Esophagus (tissue), 2 donors: ENCODE data around the gene HAP1. TPM values are rescaled to one million over a fixed set of nuclear protein-coding genes. Genes with fewer than 3 reads are reported as not detected.
"Not testable (repeated sequence)": the region's sequence is repeated elsewhere in the genome, so short reads cannot be mapped to it uniquely, and the experiment has no call there.

Experiments
- H3K27ac ChIP-seq, 2 donors: one replicate each; pipeline ENCODE4 v1.5.1; 2013; ENCODE audit warnings: low read depth in 2 of 2, mild to moderate bottlenecking in 2 of 2, inconsistent platforms in 1 of 2, low read length in 1 of 2, moderate library complexity in 1 of 2
- H3K27me3 ChIP-seq, 2 donors: one replicate each; pipeline ENCODE4 v1.6.1; 2013; ENCODE audit warnings: low read length in 2 of 2, control low read depth in 1 of 2, mild to moderate bottlenecking in 1 of 2; ENCODE audit not compliant: insufficient read depth in 2 of 2, control insufficient read depth in 1 of 2
- H3K36me3 ChIP-seq, 2 donors: one replicate each; pipeline ENCODE4 v1.6.1; 2013; ENCODE audit warnings: low read length in 1 of 2; ENCODE audit not compliant: control insufficient read depth in 2 of 2, insufficient read depth in 2 of 2
- H3K4me1 ChIP-seq, 2 donors: one replicate each; pipeline ENCODE4 v1.6.1; 2013; ENCODE audit warnings: low read length in 1 of 2; ENCODE audit not compliant: control insufficient read depth in 2 of 2, insufficient read depth in 2 of 2
- H3K4me3 ChIP-seq, 2 donors: one replicate each; pipeline ENCODE4 v1.5.1; 2013; ENCODE audit warnings: low read length in 2 of 2, mild to moderate bottlenecking in 2 of 2, low read depth in 1 of 2, moderate library complexity in 1 of 2
- H3K9me3 ChIP-seq, 2 donors: one replicate each; pipeline ENCODE4 v1.6.1; 2013; ENCODE audit warnings: mild to moderate bottlenecking in 2 of 2, low read depth in 1 of 2, low read length in 1 of 2, moderate library complexity in 1 of 2; ENCODE audit not compliant: control insufficient read depth in 2 of 2, insufficient read depth in 1 of 2
- WGBS, 2 donors: extraction: QIAGEN DNeasy Blood & Tissue Kit; methylation state at CpG; one replicate each; pipeline ENCODE4 v1.1.7; 2013; 5-methylcytosine and 5-hydroxymethylcytosine counted together
- polyA plus RNA-seq, 2 donors: library from polyadenylated mRNA; stranded (reverse); fragments of 200-250 nt; gene quantifications; one replicate each; pipeline ENCODE4 v1.2.3, GENCODE V29; 2013
- donor health status: healthy with polysubstance abuse.
- donor health status: Bipolar disorder and iron deficiency.

HAP1 gene
- polyA plus RNA-seq, 2 donors = 0.35 to 1.4 TPM

DNA sequence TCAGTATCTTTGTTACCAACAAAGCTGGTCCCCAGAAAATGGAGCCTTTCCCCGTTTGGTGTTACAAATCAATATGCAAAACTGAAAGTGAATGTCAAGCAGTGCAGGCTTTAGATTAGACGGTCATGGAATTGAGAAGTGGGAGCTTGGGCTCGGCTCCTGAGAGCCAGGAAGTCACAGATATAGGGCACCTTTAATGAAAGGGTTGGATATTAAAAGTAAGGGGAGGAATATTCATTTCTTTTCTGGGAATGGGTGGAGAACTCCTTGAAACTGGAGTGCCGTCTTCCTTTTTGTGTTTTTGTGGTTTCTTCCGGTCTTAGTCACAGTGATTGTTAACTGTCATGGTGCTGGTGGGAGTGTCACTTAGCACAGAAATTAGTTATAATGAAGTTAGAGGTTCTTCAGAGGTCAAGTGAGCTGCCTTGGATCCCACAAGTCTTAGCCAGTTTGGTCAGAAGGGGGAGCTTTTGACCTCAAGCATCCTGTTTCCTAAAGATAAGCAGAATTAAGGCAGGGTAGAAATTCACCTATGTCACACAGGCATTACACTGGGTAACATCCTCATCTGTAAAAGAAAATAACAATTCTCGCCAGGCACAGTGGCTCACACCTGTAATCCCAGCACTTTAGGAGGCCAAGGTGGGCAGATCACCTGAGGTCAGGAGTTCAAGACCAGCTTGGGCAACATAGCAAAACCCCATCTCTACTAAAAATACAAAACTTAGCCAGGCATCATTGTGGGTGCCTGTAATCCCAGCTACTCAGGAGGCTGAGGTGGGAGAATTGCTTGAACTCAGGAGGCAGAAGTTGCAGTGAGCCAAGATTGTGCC, 55.3 kb downstream of the HAP1 start:
- H3K9me3 ChIP-seq = no peaks in the 10 kb centered on the region
- H3K36me3 ChIP-seq = no peaks in the 10 kb centered on the region
- no peaks in the 10 kb centered on the region for H3K4me1 ChIP-seq
- H3K27me3 ChIP-seq = no peaks in the 10 kb centered on the region
- 22 to 27% methylated on average over 6 of the region's 6 CpGs for WGBS, 2 donors
- peak overlapping the region; percentile 78 to 93 for H3K27ac ChIP-seq
- peak overlapping the region in 1 of 2 donors; percentile 33 for H3K4me3 ChIP-seq

DNA sequence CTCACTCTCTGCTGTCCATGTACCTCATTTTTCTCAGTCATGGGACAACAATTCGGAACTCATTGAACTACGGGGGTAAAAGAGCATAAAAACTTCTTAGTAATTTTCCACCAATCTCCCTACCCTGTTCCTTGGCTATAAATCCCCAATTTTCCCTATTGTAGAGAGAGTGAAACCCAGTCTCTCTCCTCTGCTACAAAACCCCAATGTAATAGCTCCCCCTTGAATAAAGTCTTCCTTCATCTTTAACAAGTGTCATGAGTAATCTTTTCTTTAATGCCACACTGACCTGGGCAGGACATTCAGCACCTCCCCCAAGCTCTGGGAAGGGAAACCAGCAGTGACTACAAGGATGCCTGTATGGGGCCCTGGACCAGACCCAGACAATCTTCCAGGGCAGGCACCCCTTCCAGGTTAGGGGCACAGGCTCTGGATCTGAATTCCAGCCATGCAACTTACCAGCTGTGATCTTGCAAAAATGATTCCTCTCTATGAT, 56.0 kb downstream of the HAP1 start:
- Histone ChIP-seq H3K27ac (peak overlapping the region; percentile 78 to 93), H3K4me1 (no peaks in the 10 kb centered on the region), H3K9me3 (no peaks in the 10 kb centered on the region), H3K4me3 (peak overlapping the region in 1 of 2 donors; percentile 33), H3K27me3 (no peaks in the 10 kb centered on the region), H3K36me3 (no peaks in the 10 kb centered on the region)
- 69 to 70% methylated on average over 2 of the region's 2 CpGs for WGBS, 2 donors

GRCh38 chr17:41676058-41676419, 58.4 kb downstream of the HAP1 start:
- 61 to 79% methylated on average over 3 of the region's 3 CpGs for WGBS, 2 donors
- no peaks in the 10 kb centered on the region for H3K36me3 ChIP-seq
- no peaks in the 10 kb centered on the region for H3K9me3 ChIP-seq
- H3K4me1 ChIP-seq = no peaks in the 10 kb centered on the region
- no peak overlapping the region for H3K27ac ChIP-seq
- no peaks in the 10 kb centered on the region for H3K27me3 ChIP-seq
- H3K4me3 ChIP-seq = no peak overlapping the region

- H3K4me1 ChIP-seq, H3K27me3 ChIP-seq, H3K27ac ChIP-seq, H3K9me3 ChIP-seq, H3K4me3 ChIP-seq, H3K36me3 ChIP-seq: not testable (repeated sequence)
- 77 to 79% methylated on average over 7 of the region's 7 CpGs for WGBS, 2 donors
Measured at GRCh38 chr17:41675157-41676057, 59.0 kb downstream of the HAP1 start.

Other genes with a start within 250 kb of the HAP1 start
- gene KRT36, start 244.7 kb downstream of the HAP1 start, polyA plus RNA-seq = under 1 TPM; 0.07 to 0.10 TPM
- over 10,000 TPM; 46,015 to 60,858 TPM for gene KRT13, start 229.0 kb downstream of the HAP1 start, polyA plus RNA-seq
- gene KRT15, start 215.8 kb downstream of the HAP1 start, polyA plus RNA-seq = 1,000 to 10,000 TPM; 1,457 to 2,808 TPM
- gene KRT19, start 206.3 kb downstream of the HAP1 start, polyA plus RNA-seq = 1,000 to 10,000 TPM in 1 of 2 donors, 100 to 1,000 TPM in 1; 506 to 1,087 TPM
- under 1 TPM; 0.12 to 0.24 TPM for gene KRT9, start 162.6 kb downstream of the HAP1 start, polyA plus RNA-seq
- gene KRT14, start 147.7 kb downstream of the HAP1 start, polyA plus RNA-seq = 1,000 to 10,000 TPM in 1 of 2 donors, 100 to 1,000 TPM in 1; 516 to 1,961 TPM
- 100 to 1,000 TPM; 413 to 534 TPM for gene KRT16, start 121.9 kb downstream of the HAP1 start, polyA plus RNA-seq
- gene KRT17, start 110.1 kb downstream of the HAP1 start, polyA plus RNA-seq = 100 to 1,000 TPM in 1 of 2 donors, 10 to 100 TPM in 1; 92.9 to 191 TPM
- 100 to 1,000 TPM; 342 to 553 TPM for gene EIF1, start 45.8 kb downstream of the HAP1 start, polyA plus RNA-seq
- not detected for gene GAST, start 22.3 kb downstream of the HAP1 start, polyA plus RNA-seq
- 100 to 1,000 TPM; 445 to 752 TPM for gene JUP, start 52.1 kb upstream of the HAP1 start, polyA plus RNA-seq
- gene P3H4, start 77.3 kb upstream of the HAP1 start, polyA plus RNA-seq = 1 to 10 TPM; 1.7 TPM
- gene FKBP10, start 78.4 kb upstream of the HAP1 start, polyA plus RNA-seq = 1 to 10 TPM; 5.8 to 5.9 TPM
- gene NT5C3B, start 101.6 kb upstream of the HAP1 start, polyA plus RNA-seq = 10 to 100 TPM; 35.9 to 36.0 TPM
- under 1 TPM; 0.22 to 0.39 TPM for gene KLHL10, start 103.2 kb upstream of the HAP1 start, polyA plus RNA-seq
- gene KLHL11, start 130.8 kb upstream of the HAP1 start, polyA plus RNA-seq = under 1 TPM; 0.59 to 0.74 TPM
- gene ACLY, start 184.3 kb upstream of the HAP1 start, polyA plus RNA-seq = 10 to 100 TPM; 16.4 to 27.1 TPM
- under 1 TPM; 0.18 to 0.31 TPM for gene ODAD4, start 196.0 kb upstream of the HAP1 start, polyA plus RNA-seq
- gene CNP, start 232.2 kb upstream of the HAP1 start, polyA plus RNA-seq = 10 to 100 TPM; 45.2 to 49.1 TPM